Measurements from ENCODE around the gene IGF2BP3. TPM values are rescaled to one million over a fixed set of nuclear protein-coding genes. Genes with fewer than 3 reads are reported as not detected.

The IGF2BP3 gene
- total and polyA plus RNA-seq, 10 of the 15 experiments (the other 5 are each of a cell fraction or from before 2014, with no cell fraction given): 4.6 to 61.2 (median 36.9) TPM

- in situ Hi-C loops (cut with MboI): no loop called here
- Histone ChIP-seq H3K27ac (ENCODE audit: control insufficient read depth, insufficient read depth) (no peak overlapping the region), H3K27me3 (replicated peaks in 1 of 2; ENCODE audit: control insufficient read depth in 2 of 2, insufficient read depth in 2 of 2, low read length in 1 of 2) (no peaks in the 10 kb centered on the region), H3K9me3 (replicated peaks; ENCODE audit: control insufficient read depth, insufficient read depth, low read length) (no peaks in the 10 kb centered on the region), H3K4me1 (ENCODE audit: control insufficient read depth, insufficient read depth, low read length) (peaks cover 3% of the 10 kb centered on the region), H4K20me1 (ENCODE audit: control insufficient read depth, insufficient read depth) (no peaks in the 10 kb centered on the region), H3K4me3 (no peak overlapping the region), H3K79me2 (ENCODE audit: control insufficient read depth, insufficient read depth, low read length) (peaks cover 75% of the 10 kb centered on the region), H2AFZ (ENCODE audit: control insufficient read depth, low read depth, low read length) (no peak overlapping the region), H3K4me2 (ENCODE audit: control insufficient read depth, insufficient read depth) (no peak overlapping the region), H3K36me3 (ENCODE audit: control insufficient read depth in 2 of 2, insufficient read depth in 2 of 2, low read length in 1 of 2) (peaks cover 0 to 7% of the 10 kb centered on the region in 2 experiments; a peak in 3 of 4 replicates), H3K9ac (ENCODE audit: control insufficient read depth, insufficient read depth, low read length) (no peak overlapping the region)
- BruUV-seq (replicated peaks): no TSS peak
- FAIRE-seq (no peak), ATAC-seq (no peak), DNase-seq (ENCODE audit: low read depth, low spot score) (no peak)
- TF ChIP-seq JUND (IDR thresholded peaks at IDR 0.05; ENCODE audit: low read depth, low read length): no peak
- whole genome bisulfite sequencing (ENCODE audit: insufficient coverage, insufficient replicate concordance, low lambda C conversion rate, missing lambda C conversion rate): 93% methylated on average over 4 of the region's 4 CpGs
- RAD21 ChIA-PET (ENCODE audit: unreplicated experiment): interaction anchor here (0.8 kb wide), 1 partner anchor 9 kb away, joined by 3 read pairs; no protein-coding TSS in a partner anchor
- SMC1A ChIA-PET (ENCODE audit: uncharacterized antibody, unreplicated experiment): interaction anchor here (1.3 to 1.8 kb wide), 3 partner anchors 9 to 28 kb away, joined by 3 to 7 read pairs (median 5); no protein-coding TSS in a partner anchor
- intact Hi-C loops (cut with micrococcal nuclease; ENCODE audit: unreplicated experiment): no loop called here
- CTCF ChIA-PET: interaction anchor here (1.0 to 2.3 kb wide), 2 partner anchors 15 to 23 kb away, joined by 3 to 11 read pairs; no protein-coding TSS in a partner anchor
- POLR2A ChIA-PET: no interaction called here
Observed at GRCh38 chr7:23438171-23438570, 32.1 kb downstream of the IGF2BP3 start.

- CTCF ChIA-PET: interaction anchor here (0.5 to 1.7 kb wide), 10 partner anchors 19 to 335 kb away, joined by 3 to 13 read pairs (median 4); partner anchors contain the start of gene IGF2BP3
- no peaks in the 10 kb centered on the region for H4K20me1 ChIP-seq (ENCODE audit: control insufficient read depth, insufficient read depth)
- SMC1A ChIA-PET (ENCODE audit: uncharacterized antibody, unreplicated experiment): interaction anchor here (0.7 to 6.8 kb wide), 6 partner anchors 12 to 171 kb away, joined by 3 to 53 read pairs (median 5); no protein-coding TSS in a partner anchor
- no peaks in the 10 kb centered on the region for H3K27me3 ChIP-seq (replicated peaks in 1 of 2; ENCODE audit: control insufficient read depth in 2 of 2, insufficient read depth in 2 of 2, low read length in 1 of 2)
- DNase-seq (ENCODE audit: low read depth, low spot score) (peak; percentile 45), FAIRE-seq (peak; percentile 69), ATAC-seq (peak; percentile 9; the same call in 2 of the 3 replicates)
- intact Hi-C loops (cut with micrococcal nuclease; ENCODE audit: unreplicated experiment): loop anchor here (5.0 kb wide), 1 partner anchor 162 kb away; no protein-coding TSS in a partner anchor
- WGBS (ENCODE audit: insufficient coverage, insufficient replicate concordance, low lambda C conversion rate, missing lambda C conversion rate): 64% methylated on average over 5 of the region's 5 CpGs
- in situ Hi-C loops (cut with MboI): no loop called here
- H3K36me3 ChIP-seq (ENCODE audit: control insufficient read depth in 2 of 2, insufficient read depth in 2 of 2, low read length in 1 of 2): peaks cover 0 to 2% of the 10 kb centered on the region in 2 experiments; a peak in 3 of 4 replicates
- H3K27ac ChIP-seq (ENCODE audit: control insufficient read depth, insufficient read depth): peak overlapping the region; percentile 51
- H2AFZ ChIP-seq (ENCODE audit: control insufficient read depth, low read depth, low read length): no peak overlapping the region
- peaks cover 87% of the 10 kb centered on the region for H3K79me2 ChIP-seq (ENCODE audit: control insufficient read depth, insufficient read depth, low read length)
- peak overlapping the region; percentile 28; the same call in 1 of the 2 replicates for H3K4me2 ChIP-seq (ENCODE audit: control insufficient read depth, insufficient read depth)
- RAD21 ChIA-PET (ENCODE audit: unreplicated experiment): interaction anchor here (1.1 to 3.0 kb wide), 7 partner anchors 9 to 112 kb away, joined by 3 to 11 read pairs (median 6); no protein-coding TSS in a partner anchor
- POLR2A ChIA-PET: interaction anchor here (0.6 to 1.8 kb wide), 6 partner anchors 10 to 82 kb away, joined by 3 to 6 read pairs (median 4); no protein-coding TSS in a partner anchor
- no peak overlapping the region for H3K9ac ChIP-seq (ENCODE audit: control insufficient read depth, insufficient read depth, low read length)
- H3K9me3 ChIP-seq (replicated peaks; ENCODE audit: control insufficient read depth, insufficient read depth, low read length): no peaks in the 10 kb centered on the region
- BruUV-seq (replicated peaks): TSS peak; percentile 32
- no peak overlapping the region; the same call in 1 of the 2 replicates for H3K4me3 ChIP-seq
- peaks cover 7% of the 10 kb centered on the region; the same call in 1 of the 2 replicates for H3K4me1 ChIP-seq (ENCODE audit: control insufficient read depth, insufficient read depth, low read length)
- peak; percentile 37 for TF ChIP-seq MEF2B (IDR thresholded peaks at IDR 0.05; ENCODE audit: partially characterized antibody, poor library complexity, severe bottlenecking)
- TF ChIP-seq CEBPZ (IDR thresholded peaks at IDR 0.05; ENCODE audit: low read depth, low read length): no peak
- TF ChIP-seq NFYB (IDR thresholded peaks at IDR 0.05; ENCODE audit: insufficient read depth, low read depth, low read length): no peak
- 0 out of 2 replicates have a peak, but pooled peaks have one; percentile 40 for TF ChIP-seq ZSCAN29 (IDR thresholded peaks at IDR 0.05)
- no peak for TF ChIP-seq SUZ12 (IDR thresholded peaks at IDR 0.05; ENCODE audit: unreplicated experiment)
- TF ChIP-seq SREBF2 (IDR thresholded peaks at IDR 0.05; ENCODE audit: low read length): no peak
- no peak for TF ChIP-seq SIN3A (IDR thresholded peaks at IDR 0.05; ENCODE audit: low read depth, low read length)
Observed at GRCh38 chr7:23434147-23434917, 36.0 kb downstream of the IGF2BP3 start.

All from GM12878 (cell line).